Measurements from ENCODE around the gene ETV3L.

- TF ChIP-seq POLR2A (IDR thresholded peaks at IDR 0.05; ENCODE audit: low read depth, low read length) = no peak
- TF ChIP-seq POLR2AphosphoS5 (IDR thresholded peaks at IDR 0.05; ENCODE audit: low read depth, low read length) = no peak
Measured at GRCh38 chr1:157090771-157091170, 8.8 kb downstream of the ETV3L start.
